Measurements from ENCODE around the gene TNFAIP2.

The TNFAIP2 gene

GRCh38 chr14:103121121-103121845 lies 2.0 kb upstream of the TNFAIP2 start:
- no peak overlapping the region for H3K27ac Mint-ChIP-seq
- no peaks in the 10 kb centered on the region for H3K9me3 Mint-ChIP-seq
- peaks cover 32% of the 10 kb centered on the region for H3K27me3 Mint-ChIP-seq (ENCODE audit: low read depth)
- peaks cover 2% of the 10 kb centered on the region for H3K4me1 Mint-ChIP-seq (ENCODE audit: low read depth)
- no peaks in the 10 kb centered on the region for H3K36me3 Mint-ChIP-seq (ENCODE audit: low read depth)
- no peak overlapping the region for H3K4me3 Mint-ChIP-seq

- H3K9me3 Mint-ChIP-seq: no peaks in the 10 kb centered on the region
- H3K36me3 Mint-ChIP-seq (ENCODE audit: low read depth): no peaks in the 10 kb centered on the region
- peaks cover 2% of the 10 kb centered on the region for H3K4me1 Mint-ChIP-seq (ENCODE audit: low read depth)
- no peak overlapping the region for H3K27ac Mint-ChIP-seq
- peak overlapping the region; percentile 10 for H3K4me3 Mint-ChIP-seq
- H3K27me3 Mint-ChIP-seq (ENCODE audit: low read depth): peaks cover 32% of the 10 kb centered on the region
Observed at GRCh38 chr14:103121846-103122584, 1.2 kb upstream of the TNFAIP2 start.

- Mint-ChIP-seq H3K4me3 (no peak overlapping the region), H3K27ac (no peak overlapping the region), H3K27me3 (ENCODE audit: low read depth) (peaks cover 32% of the 10 kb centered on the region), H3K4me1 (ENCODE audit: low read depth) (peaks cover 2% of the 10 kb centered on the region), H3K36me3 (ENCODE audit: low read depth) (no peaks in the 10 kb centered on the region), H3K9me3 (no peaks in the 10 kb centered on the region)
Observed at GRCh38 chr14:103122585-103122946, 695 bp upstream of the TNFAIP2 start.

GRCh38 chr14:103123634-103124500 lies 606 bp downstream of the TNFAIP2 start:
- Mint-ChIP-seq H3K4me3 (no peak overlapping the region), H3K27ac (no peak overlapping the region), H3K4me1 (ENCODE audit: low read depth) (peaks cover 2% of the 10 kb centered on the region)

GRCh38 chr14:103124501-103125001 lies 1.3 kb downstream of the TNFAIP2 start:
- no peak overlapping the region for H3K27ac Mint-ChIP-seq
- no peaks in the 10 kb centered on the region for H3K9me3 Mint-ChIP-seq
- peaks cover 31% of the 10 kb centered on the region for H3K27me3 Mint-ChIP-seq (ENCODE audit: low read depth)
- H3K4me1 Mint-ChIP-seq (ENCODE audit: low read depth): peaks cover 2% of the 10 kb centered on the region
- H3K36me3 Mint-ChIP-seq (ENCODE audit: low read depth): no peaks in the 10 kb centered on the region
- no peak overlapping the region for H3K4me3 Mint-ChIP-seq

More at GRCh38 chr14:103123634-103124500, 606 bp downstream of the TNFAIP2 start:
- Mint-ChIP-seq H3K36me3 (ENCODE audit: low read depth) (no peaks in the 10 kb centered on the region), H3K9me3 (no peaks in the 10 kb centered on the region), H3K27me3 (ENCODE audit: low read depth) (peaks cover 32% of the 10 kb centered on the region)

GRCh38 chr14:103125098-103126070 lies 2.1 kb downstream of the TNFAIP2 start:
- H3K27me3 Mint-ChIP-seq (ENCODE audit: low read depth): peaks cover 23% of the 10 kb centered on the region
- H3K4me3 Mint-ChIP-seq: no peak overlapping the region
- H3K36me3 Mint-ChIP-seq (ENCODE audit: low read depth): no peaks in the 10 kb centered on the region
- no peak overlapping the region for H3K27ac Mint-ChIP-seq
- peaks cover 2% of the 10 kb centered on the region for H3K4me1 Mint-ChIP-seq (ENCODE audit: low read depth)
- H3K9me3 Mint-ChIP-seq: no peaks in the 10 kb centered on the region

GRCh38 chr14:103126088-103126872 lies 3.0 kb downstream of the TNFAIP2 start:
- no peak overlapping the region for H3K27ac Mint-ChIP-seq
- H3K27me3 Mint-ChIP-seq (ENCODE audit: low read depth): peaks cover 16% of the 10 kb centered on the region
- H3K36me3 Mint-ChIP-seq (ENCODE audit: low read depth): no peaks in the 10 kb centered on the region
- peaks cover 2% of the 10 kb centered on the region for H3K4me1 Mint-ChIP-seq (ENCODE audit: low read depth)
- H3K4me3 Mint-ChIP-seq: no peak overlapping the region
- H3K9me3 Mint-ChIP-seq: no peaks in the 10 kb centered on the region

- peaks cover 2% of the 10 kb centered on the region for H3K4me1 Mint-ChIP-seq (ENCODE audit: low read depth)
- H3K4me3 Mint-ChIP-seq: no peak overlapping the region
- H3K27ac Mint-ChIP-seq: no peak overlapping the region
- peaks cover 11% of the 10 kb centered on the region for H3K27me3 Mint-ChIP-seq (ENCODE audit: low read depth)
- H3K9me3 Mint-ChIP-seq: no peaks in the 10 kb centered on the region
- no peaks in the 10 kb centered on the region for H3K36me3 Mint-ChIP-seq (ENCODE audit: low read depth)
Observed at GRCh38 chr14:103126873-103127304, 3.6 kb downstream of the TNFAIP2 start.

- no peaks in the 10 kb centered on the region for H3K9me3 Mint-ChIP-seq
- H3K27ac Mint-ChIP-seq: no peak overlapping the region
- H3K4me1 Mint-ChIP-seq (ENCODE audit: low read depth): no peaks in the 10 kb centered on the region
- H3K4me3 Mint-ChIP-seq: no peak overlapping the region
- no peaks in the 10 kb centered on the region for H3K36me3 Mint-ChIP-seq (ENCODE audit: low read depth)
- peaks cover 6% of the 10 kb centered on the region for H3K27me3 Mint-ChIP-seq (ENCODE audit: low read depth)
Observed at GRCh38 chr14:103127356-103127755, 4.1 kb downstream of the TNFAIP2 start.

GRCh38 chr14:103127861-103128598 lies 4.8 kb downstream of the TNFAIP2 start:
- no peak overlapping the region for H3K4me3 Mint-ChIP-seq
- no peaks in the 10 kb centered on the region for H3K9me3 Mint-ChIP-seq
- no peak overlapping the region for H3K27ac Mint-ChIP-seq

GRCh38 chr14:103128631-103129300 lies 5.5 kb downstream of the TNFAIP2 start:
- no peaks in the 10 kb centered on the region for H3K4me1 Mint-ChIP-seq (ENCODE audit: low read depth)
- H3K4me3 Mint-ChIP-seq: no peak overlapping the region
- no peaks in the 10 kb centered on the region for H3K36me3 Mint-ChIP-seq (ENCODE audit: low read depth)
- H3K27ac Mint-ChIP-seq: no peak overlapping the region
- H3K9me3 Mint-ChIP-seq: no peaks in the 10 kb centered on the region
- peaks cover 6% of the 10 kb centered on the region for H3K27me3 Mint-ChIP-seq (ENCODE audit: low read depth)

More at GRCh38 chr14:103127861-103128598, 4.8 kb downstream of the TNFAIP2 start:
- no peaks in the 10 kb centered on the region for H3K4me1 Mint-ChIP-seq (ENCODE audit: low read depth)
- H3K36me3 Mint-ChIP-seq (ENCODE audit: low read depth): no peaks in the 10 kb centered on the region
- H3K27me3 Mint-ChIP-seq (ENCODE audit: low read depth): peaks cover 6% of the 10 kb centered on the region

Data from T-helper 1 cell treated with Interleukin-12 subunit alpha and Interleukin-12 subunit beta and Interleukin-4 antibody, amounts not matched to agents 30 μg/mL and 1 μg/mL, for 36 hours (primary cell).